AG20443 (cell line): Measurements from ENCODE around the gene SNUPN.
A peak's percentile ranks its signal among the peaks of the same experiment; 100 is the strongest.
"Not testable (repeated sequence)": the region's sequence is repeated elsewhere in the genome, so short reads cannot be mapped to it uniquely, and the experiment has no call there.

Source experiments
- DNase-seq: peaks from one replicate; pipeline ENCODE4 v3.0.0; 2012; ENCODE audit warnings: low spot score, mixed read lengths

Gene SNUPN

DNA sequence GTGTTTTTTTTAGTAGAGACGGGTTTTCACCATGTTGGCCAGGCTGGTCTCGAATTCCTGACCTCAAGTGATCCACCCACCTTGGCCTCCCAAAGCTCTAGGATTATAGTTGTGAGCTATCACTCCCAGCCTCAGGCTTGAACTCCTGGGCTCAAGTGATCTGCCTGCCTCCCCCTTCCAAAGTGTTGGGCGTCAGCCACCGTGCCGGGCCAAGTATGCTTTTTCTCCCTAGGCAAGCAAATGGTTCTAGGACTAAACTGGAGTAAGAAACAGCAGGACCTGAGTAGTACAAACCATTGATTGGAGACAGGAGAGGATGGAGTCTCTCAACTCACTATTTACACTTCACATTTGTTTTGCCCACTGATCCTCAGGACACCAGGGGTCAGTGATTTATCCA lies 41.8 kb downstream of the SNUPN start:
- no peak for DNase-seq

DNA sequence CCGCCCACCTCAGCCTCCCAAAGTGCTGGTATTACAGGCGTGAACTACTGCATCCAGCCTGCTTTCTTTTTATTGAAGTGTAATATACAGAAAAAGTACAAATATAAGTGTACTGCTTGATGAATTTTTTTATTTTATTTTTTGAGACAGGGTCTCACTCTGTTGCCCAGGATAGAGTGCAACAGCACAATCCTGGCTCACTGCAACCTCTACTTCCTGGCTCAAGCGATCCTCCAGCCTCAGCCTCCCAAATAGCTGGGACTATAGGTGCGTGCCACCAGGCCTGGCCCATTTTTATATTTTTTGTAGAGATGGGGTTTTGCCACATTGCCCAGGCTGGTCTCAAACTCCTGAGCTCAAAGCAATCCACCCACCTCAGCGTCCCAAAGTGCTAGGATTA lies 42.6 kb downstream of the SNUPN start:
- not testable (repeated sequence) for DNase-seq

DNA sequence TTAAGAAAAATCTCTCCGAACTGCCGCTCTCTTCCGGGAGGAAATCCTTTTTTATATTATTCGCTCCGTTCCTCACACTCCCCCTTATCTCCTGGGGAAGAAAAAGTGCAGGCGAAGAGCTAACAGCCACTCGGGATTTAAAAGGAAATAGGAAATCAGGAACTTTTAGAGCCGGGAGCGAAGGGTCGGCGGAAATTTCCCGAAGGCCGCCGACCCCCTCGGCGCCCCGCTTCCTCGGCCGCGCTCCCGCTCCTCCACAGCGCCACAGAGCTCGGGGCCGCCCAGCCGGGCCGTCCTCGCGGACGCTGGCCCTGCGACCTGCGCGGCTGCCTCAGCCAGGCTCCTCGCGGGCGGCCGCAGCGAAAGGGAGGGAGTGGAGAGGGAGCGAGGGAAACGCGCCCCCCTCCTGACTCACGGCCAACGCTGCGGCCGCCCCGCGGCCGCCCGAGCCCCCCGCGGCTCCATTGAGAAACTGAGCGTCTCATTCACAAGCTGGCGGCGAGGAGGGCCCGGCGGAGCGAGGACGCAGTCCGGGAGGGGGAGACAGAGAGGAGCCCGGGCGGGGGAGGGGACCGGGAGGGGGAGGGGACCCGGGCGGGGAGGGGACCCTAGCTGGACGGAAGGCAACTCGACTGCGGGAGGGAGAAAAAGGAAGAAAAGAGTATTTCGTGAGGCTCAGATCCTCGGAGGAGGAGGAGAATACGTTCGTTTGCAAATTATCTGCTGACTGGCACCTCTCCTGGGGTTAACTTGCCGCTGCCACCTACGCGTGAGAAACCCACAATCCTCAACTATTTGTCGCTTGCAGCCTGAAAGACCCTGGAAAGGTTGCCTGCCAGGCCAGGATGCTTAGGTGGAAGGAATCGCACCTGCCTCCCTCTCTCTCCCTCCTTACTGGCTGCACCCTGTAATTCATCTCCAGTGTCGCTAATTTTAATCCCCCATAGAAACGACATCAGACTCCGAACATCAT lies 46.3 kb downstream of the SNUPN start, which contains the start of gene PTPN9:
Gene PTPN9 (minus strand): TSS at position 368 of the 973 bp plus-strand sequence. CDS start 539 bp downstream, outside the sequence.
- peak; percentile 90 for DNase-seq

DNA sequence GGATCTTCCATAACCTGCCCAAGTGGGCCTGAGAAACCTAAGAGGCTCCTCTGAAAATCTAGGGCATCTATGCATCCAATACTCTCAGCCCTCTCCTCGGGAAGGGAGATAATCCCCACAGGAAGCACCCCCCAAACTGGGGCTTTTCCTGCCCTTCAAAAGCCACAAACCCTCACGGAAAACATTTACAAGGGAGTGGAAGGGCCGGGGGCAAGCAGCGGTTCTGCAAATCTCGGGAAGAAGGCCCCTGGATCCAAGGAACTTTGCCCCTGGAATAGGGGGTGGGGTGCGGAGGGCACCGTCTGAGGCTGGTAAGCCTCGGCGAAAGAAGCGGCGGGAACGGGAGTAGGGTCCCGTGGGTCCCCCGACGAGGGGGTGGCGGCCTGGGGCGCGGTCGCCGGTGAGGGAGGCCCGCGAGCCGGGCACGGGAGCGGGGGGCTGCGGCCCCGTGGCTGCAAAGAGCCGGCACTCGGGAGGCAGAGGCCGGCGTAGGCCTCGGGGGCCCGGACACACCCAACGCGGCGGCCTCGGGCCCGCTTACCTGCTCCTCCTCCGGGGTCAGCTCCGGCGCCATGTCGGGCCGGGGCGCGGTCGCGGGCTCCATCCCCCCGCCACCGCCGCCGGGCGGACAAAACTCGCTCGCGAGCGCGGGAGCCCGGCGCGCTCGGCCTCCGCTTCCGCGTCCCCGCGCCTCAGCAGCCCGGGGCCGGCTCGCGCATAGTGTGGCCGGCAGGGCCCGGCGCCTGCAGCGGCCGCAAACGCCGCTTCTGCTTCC lies 47.2 kb downstream of the SNUPN start:
- peak; percentile 68 for DNase-seq

DNA sequence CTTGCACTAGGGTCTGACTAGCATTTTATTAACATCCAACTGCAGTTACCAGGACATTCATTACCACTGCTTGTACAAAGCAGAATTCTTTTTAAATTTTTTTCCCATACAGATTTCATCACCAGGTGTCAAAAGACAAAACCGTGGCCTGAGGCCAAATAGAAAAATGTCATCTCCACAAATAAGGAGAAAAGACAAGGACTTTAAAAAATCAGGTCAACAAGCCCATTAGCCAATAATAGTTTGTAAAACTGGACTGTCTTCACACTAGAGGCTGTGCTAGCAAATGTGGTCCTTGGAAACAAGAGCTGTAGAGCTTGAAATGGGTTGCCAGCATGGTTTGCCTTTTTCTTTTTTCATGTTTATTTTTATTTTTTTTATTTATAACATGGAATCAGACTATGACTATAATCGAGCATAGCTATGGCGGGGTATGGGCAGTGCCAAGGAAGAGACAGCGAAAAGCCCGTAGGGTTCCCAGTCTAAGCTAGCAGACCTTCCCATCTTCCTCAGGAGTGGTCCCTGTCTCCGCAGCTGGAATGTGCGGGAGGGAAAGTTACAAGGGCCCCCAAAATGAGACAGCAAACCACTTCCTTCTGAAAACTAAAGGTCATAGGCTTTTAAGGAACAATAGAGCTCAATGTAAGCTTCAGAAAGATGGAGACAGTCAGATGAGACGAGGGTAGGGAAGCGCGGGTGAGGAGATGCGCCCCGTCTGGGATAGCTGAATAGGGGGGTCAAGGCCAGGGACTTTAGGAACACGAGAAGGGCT lies 47.9 kb downstream of the SNUPN start:
- no peak for DNase-seq

DNA sequence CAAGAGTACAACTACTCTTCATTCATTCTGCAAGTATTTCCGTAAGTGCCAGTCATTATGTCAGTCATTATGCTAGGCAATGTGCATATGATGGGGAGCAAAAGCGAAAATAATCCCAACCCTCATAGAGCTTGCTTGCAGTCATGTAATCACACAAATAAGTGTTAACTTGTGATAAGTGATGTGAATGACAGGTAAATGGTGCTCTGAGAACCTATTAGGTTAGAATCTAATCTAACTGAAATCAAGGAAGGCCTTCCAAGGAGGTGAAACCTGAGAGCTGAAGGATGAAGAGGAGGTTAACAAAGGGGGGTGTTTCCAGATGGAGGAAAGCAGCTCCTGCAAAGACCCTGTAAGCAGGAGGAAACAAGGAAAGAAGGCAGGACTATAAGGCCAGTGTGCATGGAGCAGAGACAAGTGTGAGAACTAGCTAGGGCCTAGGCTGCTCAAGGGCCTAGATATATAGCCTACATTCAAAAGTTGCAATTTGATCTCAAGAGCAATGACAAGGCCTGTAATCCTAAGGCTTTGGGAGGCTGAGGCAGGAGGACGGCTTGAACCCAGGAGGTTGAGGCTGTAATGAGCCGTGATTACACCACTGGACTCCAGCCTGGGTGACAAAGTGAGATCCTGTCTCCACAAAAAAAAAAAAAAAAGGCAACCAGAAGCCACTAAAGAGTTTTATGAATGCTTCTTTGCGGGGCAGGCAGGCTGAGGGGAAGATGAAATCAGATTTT lies 51.7 kb downstream of the SNUPN start:
- no peak for DNase-seq

DNA sequence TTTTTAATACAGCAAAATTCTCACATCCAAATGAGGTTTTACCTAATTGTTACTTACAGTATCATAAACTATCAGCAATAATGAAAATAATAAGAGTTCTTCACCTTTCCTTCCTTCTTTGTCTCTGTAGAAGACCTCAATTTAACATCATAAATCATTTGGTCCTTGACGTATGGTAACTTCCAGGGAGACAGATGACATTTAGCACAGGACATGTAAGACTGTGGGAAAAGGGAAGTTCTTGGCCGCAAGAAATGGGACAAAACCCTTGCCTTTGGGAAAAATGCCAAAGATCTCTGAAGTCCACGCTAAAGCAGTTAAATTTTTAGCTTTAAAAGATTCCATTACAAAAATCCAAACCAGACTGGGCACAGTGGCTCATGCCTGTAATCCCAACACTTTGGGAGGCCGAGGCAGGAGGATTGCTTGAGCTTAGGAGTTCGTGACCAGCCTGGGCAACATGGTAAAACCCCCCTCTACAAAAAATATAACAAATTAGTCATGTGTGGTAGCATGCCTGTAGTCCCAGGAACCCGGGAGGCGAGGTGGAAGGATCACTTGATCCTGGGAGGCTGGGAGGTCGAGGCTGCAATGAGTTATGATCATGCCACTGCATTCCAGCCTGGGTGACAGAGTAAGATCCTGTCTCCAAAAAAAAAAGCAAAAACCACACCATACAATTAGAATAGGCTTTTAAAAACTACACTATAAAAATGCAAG lies 55.2 kb downstream of the SNUPN start:
- no peak for DNase-seq

DNA sequence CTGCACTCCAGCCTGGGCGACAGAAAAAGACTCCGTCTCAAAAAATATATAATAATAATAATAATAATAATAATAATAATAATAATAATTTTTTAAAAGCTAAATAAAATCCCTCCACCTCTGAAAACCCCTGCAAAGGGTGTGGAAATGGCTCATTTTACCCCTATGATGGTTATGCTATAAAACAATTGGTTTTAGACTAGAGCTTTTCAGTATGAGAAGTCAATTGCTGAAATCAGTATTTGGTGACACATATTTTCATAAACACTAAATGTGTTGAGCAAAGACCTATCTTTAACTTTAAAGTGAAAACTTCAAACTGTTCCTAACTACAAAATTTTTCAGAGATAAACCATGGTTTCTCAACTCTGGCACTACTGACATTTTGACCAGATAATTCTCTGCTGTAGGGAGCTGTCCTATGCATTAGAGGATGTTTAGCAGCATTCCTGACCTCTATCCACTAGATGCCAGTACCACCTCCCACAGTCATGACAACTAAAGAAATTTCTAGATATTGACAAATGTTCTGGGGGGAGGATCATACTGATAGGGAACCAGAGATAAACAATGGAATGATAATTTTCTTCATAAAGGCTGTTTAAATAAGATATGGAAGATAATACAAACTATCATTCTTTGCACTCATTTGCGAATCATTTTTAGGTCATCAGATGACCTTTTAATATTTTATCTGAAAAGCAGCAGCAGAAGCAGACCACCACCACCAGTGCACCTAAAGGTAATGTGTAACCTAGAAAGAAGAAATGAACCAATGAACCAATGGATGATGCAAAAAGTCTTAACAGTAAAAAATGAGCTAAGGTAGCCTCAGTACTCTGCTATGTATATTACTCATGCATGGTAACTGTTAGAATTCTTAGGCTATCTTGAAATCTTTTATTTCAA lies 60.2 kb downstream of the SNUPN start:
- peak; percentile 36 for DNase-seq

DNA sequence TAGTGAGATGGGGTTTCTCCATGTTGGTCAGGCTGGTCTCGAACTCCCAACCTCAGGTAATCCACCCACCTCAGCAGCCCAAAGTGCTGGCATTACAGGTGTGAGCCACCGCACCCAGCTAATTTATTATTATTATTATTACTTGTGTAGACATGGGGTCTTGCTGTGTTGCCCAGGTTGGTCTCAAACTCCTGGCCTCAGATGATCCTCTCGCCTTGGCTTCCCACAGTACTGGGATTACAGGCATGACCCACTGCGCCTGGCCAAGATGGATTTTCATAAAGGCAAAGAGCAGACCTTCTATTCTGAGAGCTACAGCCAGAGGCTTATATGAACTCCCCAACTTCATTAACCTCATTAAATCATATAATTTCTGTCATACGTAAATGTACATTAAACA lies 63.6 kb downstream of the SNUPN start:
- no peak for DNase-seq

DNA sequence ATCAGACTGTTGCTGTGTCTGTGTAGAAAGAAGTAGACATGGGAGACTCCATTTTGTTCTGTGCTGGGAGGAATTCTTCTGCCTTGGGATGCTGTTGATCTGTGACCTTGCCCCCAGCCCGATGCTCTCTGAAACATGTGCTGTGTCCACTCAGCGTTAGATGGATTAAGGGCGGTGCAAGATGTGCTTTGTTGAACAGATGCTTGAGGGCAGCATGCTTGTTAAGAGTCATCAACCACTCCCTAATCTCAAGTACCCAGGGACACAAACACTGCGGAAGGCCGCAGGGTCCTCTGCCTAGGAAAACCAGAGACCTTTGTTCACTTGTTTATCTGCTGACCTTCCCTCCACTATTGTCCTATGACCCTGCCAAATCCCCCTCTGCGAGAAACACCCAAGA lies 66.2 kb downstream of the SNUPN start:
- DNase-seq, result not testable (repeated sequence)

DNA sequence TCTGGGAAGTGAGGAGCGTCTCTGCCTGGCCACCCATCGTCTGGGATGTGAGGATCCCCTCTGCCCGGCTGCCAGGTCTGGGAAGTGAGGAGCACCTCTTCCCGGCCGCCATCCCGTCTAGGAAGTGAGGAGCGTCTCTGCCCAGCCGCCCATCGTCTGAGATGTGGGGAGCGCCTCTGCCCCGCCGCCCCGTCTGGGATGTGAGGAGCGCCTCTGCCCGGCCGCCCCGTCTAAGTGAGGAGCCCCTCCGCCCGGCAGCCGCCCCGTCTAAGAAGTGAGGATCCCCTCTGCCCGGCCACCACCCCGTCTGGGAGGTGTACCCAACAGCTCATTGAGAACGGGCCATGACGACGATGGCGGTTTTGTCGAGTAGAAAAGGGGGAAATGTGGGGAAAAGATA lies 66.6 kb downstream of the SNUPN start:
- not testable (repeated sequence) for DNase-seq

DNA sequence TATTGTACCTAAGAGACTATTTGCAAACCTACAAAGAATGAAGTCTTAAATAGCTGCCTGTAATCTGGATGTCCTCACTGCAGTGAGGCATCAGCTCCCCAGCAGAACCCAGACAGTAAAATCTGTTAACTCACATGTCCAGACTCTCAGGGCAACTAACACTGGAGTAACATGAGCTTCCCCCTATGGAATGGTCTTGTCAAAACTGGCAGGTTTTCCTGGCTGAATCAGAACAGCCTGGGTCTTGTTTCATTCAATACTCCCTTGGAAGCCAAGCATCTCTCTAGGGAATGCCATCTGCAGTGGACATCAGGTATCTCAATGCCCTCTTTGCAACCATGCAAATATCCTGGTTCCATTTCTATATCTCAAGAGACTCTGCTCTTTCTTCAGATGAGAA lies 70.8 kb downstream of the SNUPN start:
- DNase-seq, result peak; percentile 28

DNA sequence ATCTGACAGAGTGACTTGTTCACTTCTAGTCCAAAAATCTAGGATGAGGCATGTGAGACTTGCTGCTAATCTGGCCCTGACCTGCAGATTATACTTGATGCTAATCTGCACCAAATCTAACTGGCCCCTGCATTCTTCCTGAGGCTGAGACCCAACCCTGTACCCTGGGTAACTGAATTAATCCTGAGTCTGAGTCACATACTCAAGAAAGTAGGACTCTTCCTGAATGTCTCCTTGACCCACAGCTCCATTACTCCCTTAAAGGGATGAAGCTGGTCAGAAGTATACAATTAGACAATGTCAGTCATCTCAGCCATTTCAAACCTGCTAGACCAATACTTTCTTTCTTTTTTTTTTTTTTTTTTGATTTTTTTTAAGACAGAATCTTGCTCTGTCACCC lies 71.9 kb downstream of the SNUPN start:
- no peak for DNase-seq

DNA sequence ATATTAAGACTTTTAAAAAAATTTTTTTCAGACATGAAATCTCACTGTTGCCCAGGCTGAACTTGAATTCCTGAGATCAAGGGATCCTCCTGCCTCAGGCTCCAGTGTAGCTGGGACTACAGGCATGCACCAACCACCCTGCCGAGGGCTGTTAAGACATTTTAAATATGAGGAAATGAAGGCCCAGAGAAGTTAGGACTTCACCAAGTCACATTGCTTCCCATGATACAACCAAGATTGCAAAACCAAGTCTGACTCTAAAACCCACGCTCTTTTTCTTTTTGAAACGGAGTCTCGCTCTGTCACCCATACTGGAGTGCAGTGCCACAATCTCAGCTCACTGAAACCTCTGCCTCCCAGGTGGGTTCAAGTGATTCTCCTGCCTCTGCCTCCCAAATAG lies 74.4 kb downstream of the SNUPN start:
- no peak for DNase-seq
